Neutrophil (primary cell): ENCODE data around the gene SMPDL3B.

ENCODE experiments used
- H3K27ac ChIP-seq: fragments of 200-600 bp; sonication (generic); 2 replicates; pipeline ENCODE4 v1.5.1; 2016; ENCODE audit warnings: mild to moderate bottlenecking, moderate library complexity
- H3K27me3 ChIP-seq: fragments of 200-600 bp; sonication (generic); 2 replicates; pipeline ENCODE4 v1.6.0; 2016; ENCODE audit warnings: mild to moderate bottlenecking
- H3K36me3 ChIP-seq: fragments of 200-600 bp; sonication (generic); 2 replicates; pipeline ENCODE4 v1.5.1; 2017
- H3K4me1 ChIP-seq, 2 experiments: fragments of 200-600 bp in 1 of 2; sonication (generic) in 1 of 2; 1 replicate in 1 of 2; 2 replicates in 1 of 2; pipeline versions ENCODE4 v1.5.1 to v1.6.1; 2013 to 2016; ENCODE audit warnings: low read depth in 1 of 2, low read length in 1 of 2, mild to moderate bottlenecking in 1 of 2, moderate library complexity in 1 of 2; ENCODE audit not compliant: control insufficient read depth in 1 of 2, insufficient read depth in 1 of 2
- H3K4me3 ChIP-seq, 2 experiments: fragments of 200-600 bp in 1 of 2; sonication (generic) in 1 of 2; 1 replicate in 1 of 2; 2 replicates in 1 of 2; pipeline ENCODE4 v1.5.1; 2013 to 2016; ENCODE audit warnings: low read depth in 1 of 2, low read length in 1 of 2, mild to moderate bottlenecking in 1 of 2, moderate library complexity in 1 of 2
- H3K9me3 ChIP-seq: fragments of 200-600 bp; sonication (generic); 2 replicates; pipeline ENCODE4 v1.5.1; 2016
- CTCF ChIP-seq: fragments of 200-600 bp; sonication (generic); IDR thresholded peaks from 2 replicates; pipeline ENCODE4 v1.5.1; 2016; ENCODE audit warnings: antibody characterized with exemption

SMPDL3B gene

GRCh38 chr1:27967106-27967883 is 32.5 kb downstream of the SMPDL3B start:
- no peaks in the 10 kb centered on the region for H3K9me3 ChIP-seq
- peaks cover 6 to 7% of the 10 kb centered on the region in 2 experiments for H3K4me1 ChIP-seq
- no peak overlapping the region for H3K4me3 ChIP-seq
- TF ChIP-seq CTCF = no peak
- no peaks in the 10 kb centered on the region for H3K27me3 ChIP-seq
- H3K27ac ChIP-seq = peak overlapping the region; percentile 51
- peaks cover 72% of the 10 kb centered on the region for H3K36me3 ChIP-seq

GRCh38 chr1:27967884-27968466 is 33.2 kb downstream of the SMPDL3B start:
- no peaks in the 10 kb centered on the region for H3K27me3 ChIP-seq
- H3K27ac ChIP-seq = peak overlapping the region; percentile 51
- no peak for TF ChIP-seq CTCF
- H3K9me3 ChIP-seq = no peaks in the 10 kb centered on the region
- peaks cover 73% of the 10 kb centered on the region for H3K36me3 ChIP-seq
- no peak overlapping the region for H3K4me3 ChIP-seq
- peaks cover 5 to 7% of the 10 kb centered on the region in 2 experiments for H3K4me1 ChIP-seq

- no peak overlapping the region for H3K4me3 ChIP-seq
- peak overlapping the region; percentile 51 for H3K27ac ChIP-seq
- H3K36me3 ChIP-seq = peaks cover 66% of the 10 kb centered on the region
- H3K9me3 ChIP-seq = no peaks in the 10 kb centered on the region
- no peaks in the 10 kb centered on the region for H3K27me3 ChIP-seq
- TF ChIP-seq CTCF = no peak
- H3K4me1 ChIP-seq = peaks cover 1 to 2% of the 10 kb centered on the region in 2 experiments
Measured at GRCh38 chr1:27968692-27969091, 33.9 kb downstream of the SMPDL3B start.

- no peak for TF ChIP-seq CTCF
- H3K27ac ChIP-seq = no peak overlapping the region
- H3K36me3 ChIP-seq = peaks cover 54% of the 10 kb centered on the region
- no peaks in the 10 kb centered on the region for H3K27me3 ChIP-seq
- no peaks in the 10 kb centered on the region for H3K4me1 ChIP-seq
- no peaks in the 10 kb centered on the region for H3K9me3 ChIP-seq
- no peak overlapping the region for H3K4me3 ChIP-seq
Measured at GRCh38 chr1:27970401-27970800, 35.6 kb downstream of the SMPDL3B start.

- H3K4me1 ChIP-seq = no peaks in the 10 kb centered on the region
- no peak for TF ChIP-seq CTCF
- H3K4me3 ChIP-seq = no peak overlapping the region
- no peaks in the 10 kb centered on the region for H3K27me3 ChIP-seq
- peaks cover 45% of the 10 kb centered on the region for H3K36me3 ChIP-seq
- H3K9me3 ChIP-seq = no peaks in the 10 kb centered on the region
- no peak overlapping the region for H3K27ac ChIP-seq
Measured at GRCh38 chr1:27971674-27972073, 36.9 kb downstream of the SMPDL3B start.
